ENCODE results near the gene CLDN4.

DNA sequence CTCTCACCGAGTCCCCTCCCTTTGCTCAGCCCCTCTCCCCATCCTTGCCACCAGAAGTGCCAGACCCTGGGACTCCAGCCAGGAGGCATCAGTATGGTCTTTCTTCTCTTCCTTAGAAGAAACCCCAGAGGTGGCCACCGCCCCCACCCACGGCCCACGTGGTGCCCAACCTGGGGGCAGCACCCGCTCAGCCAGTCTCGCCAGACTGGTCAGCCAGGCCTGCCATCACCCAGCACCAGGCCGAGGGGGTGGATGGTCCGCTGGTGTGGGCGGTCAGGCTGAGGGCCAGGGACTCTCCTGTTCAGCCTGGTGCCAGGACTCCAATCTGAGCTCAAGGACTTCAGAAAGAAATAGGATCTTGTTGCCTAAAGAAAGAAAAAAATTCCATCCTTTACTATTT, 5.8 kb upstream of the CLDN4 start:
- TF ChIP-seq RAD21 (IDR thresholded peaks at IDR 0.05; ENCODE audit: low read depth) (no peak), SRF (IDR thresholded peaks at IDR 0.05; ENCODE audit: low read depth) (no peak), JUND (IDR thresholded peaks at IDR 0.05) (no peak), EZH2 (IDR thresholded peaks at IDR 0.05) (no peak), POLR2A (IDR thresholded peaks at IDR 0.05; ENCODE audit: borderline replicate concordance, extremely low read depth, insufficient read depth, insufficient read length) (no peak)
- TF ChIP-seq, protein P1, sequence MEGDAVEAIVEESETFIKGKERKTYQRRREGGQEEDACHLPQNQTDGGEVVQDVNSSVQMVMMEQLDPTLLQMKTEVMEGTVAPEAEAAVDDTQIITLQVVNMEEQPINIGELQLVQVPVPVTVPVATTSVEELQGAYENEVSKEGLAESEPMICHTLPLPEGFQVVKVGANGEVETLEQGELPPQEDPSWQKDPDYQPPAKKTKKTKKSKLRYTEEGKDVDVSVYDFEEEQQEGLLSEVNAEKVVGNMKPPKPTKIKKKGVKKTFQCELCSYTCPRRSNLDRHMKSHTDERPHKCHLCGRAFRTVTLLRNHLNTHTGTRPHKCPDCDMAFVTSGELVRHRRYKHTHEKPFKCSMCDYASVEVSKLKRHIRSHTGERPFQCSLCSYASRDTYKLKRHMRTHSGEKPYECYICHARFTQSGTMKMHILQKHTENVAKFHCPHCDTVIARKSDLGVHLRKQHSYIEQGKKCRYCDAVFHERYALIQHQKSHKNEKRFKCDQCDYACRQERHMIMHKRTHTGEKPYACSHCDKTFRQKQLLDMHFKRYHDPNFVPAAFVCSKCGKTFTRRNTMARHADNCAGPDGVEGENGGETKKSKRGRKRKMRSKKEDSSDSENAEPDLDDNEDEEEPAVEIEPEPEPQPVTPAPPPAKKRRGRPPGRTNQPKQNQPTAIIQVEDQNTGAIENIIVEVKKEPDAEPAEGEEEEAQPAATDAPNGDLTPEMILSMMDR (IDR thresholded peaks at IDR 0.05 in 2 of 3, conservative IDR thresholded peaks at IDR 0.05 in 1 of 3; ENCODE audit: borderline replicate concordance in 1 of 3, insufficient read depth in 1 of 3, low read depth in 2 of 3, low read length in 2 of 3): no peak
- TF ChIP-seq, protein P2, sequence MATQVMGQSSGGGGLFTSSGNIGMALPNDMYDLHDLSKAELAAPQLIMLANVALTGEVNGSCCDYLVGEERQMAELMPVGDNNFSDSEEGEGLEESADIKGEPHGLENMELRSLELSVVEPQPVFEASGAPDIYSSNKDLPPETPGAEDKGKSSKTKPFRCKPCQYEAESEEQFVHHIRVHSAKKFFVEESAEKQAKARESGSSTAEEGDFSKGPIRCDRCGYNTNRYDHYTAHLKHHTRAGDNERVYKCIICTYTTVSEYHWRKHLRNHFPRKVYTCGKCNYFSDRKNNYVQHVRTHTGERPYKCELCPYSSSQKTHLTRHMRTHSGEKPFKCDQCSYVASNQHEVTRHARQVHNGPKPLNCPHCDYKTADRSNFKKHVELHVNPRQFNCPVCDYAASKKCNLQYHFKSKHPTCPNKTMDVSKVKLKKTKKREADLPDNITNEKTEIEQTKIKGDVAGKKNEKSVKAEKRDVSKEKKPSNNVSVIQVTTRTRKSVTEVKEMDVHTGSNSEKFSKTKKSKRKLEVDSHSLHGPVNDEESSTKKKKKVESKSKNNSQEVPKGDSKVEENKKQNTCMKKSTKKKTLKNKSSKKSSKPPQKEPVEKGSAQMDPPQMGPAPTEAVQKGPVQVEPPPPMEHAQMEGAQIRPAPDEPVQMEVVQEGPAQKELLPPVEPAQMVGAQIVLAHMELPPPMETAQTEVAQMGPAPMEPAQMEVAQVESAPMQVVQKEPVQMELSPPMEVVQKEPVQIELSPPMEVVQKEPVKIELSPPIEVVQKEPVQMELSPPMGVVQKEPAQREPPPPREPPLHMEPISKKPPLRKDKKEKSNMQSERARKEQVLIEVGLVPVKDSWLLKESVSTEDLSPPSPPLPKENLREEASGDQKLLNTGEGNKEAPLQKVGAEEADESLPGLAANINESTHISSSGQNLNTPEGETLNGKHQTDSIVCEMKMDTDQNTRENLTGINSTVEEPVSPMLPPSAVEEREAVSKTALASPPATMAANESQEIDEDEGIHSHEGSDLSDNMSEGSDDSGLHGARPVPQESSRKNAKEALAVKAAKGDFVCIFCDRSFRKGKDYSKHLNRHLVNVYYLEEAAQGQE (IDR thresholded peaks at IDR 0.05; ENCODE audit: low read depth): no peak
- TF ChIP-seq, protein P3, sequence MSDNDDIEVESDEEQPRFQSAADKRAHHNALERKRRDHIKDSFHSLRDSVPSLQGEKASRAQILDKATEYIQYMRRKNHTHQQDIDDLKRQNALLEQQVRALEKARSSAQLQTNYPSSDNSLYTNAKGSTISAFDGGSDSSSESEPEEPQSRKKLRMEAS (IDR thresholded peaks at IDR 0.05): no peak

All from HCT116 (cell line).